Activated T-helper 1 cell treated with Interleukin-2 at 50 U/mL for 16 hours (primary cell): Measurements from ENCODE around the gene WDR37.

ENCODE experiments used
- DNase-seq: peaks from one replicate; pipeline ENCODE4 v3.0.0-alpha.2; 2020; ENCODE audit warnings: low read depth

WDR37 gene

GRCh38 chr10:1169981-1170866, 114.0 kb downstream of the WDR37 start:
- DNase-seq = no peak

GRCh38 chr10:1170867-1171180, 114.6 kb downstream of the WDR37 start:
- DNase-seq = no peak

GRCh38 chr10:1171182-1171581, 115.0 kb downstream of the WDR37 start:
- DNase-seq = no peak

GRCh38 chr10:1171586-1171985, 115.4 kb downstream of the WDR37 start:
- DNase-seq = no peak

GRCh38 chr10:1172256-1172984, 116.2 kb downstream of the WDR37 start:
- DNase-seq = no peak

- DNase-seq = no peak
Observed at GRCh38 chr10:1173091-1173490, 116.9 kb downstream of the WDR37 start.

GRCh38 chr10:1174022-1174421, 117.8 kb downstream of the WDR37 start:
- DNase-seq = no peak

- DNase-seq = no peak
Observed at GRCh38 chr10:1175956-1176565, 119.9 kb downstream of the WDR37 start.

GRCh38 chr10:1177936-1178335, 121.8 kb downstream of the WDR37 start:
- DNase-seq = no peak

GRCh38 chr10:1178506-1178905, 122.3 kb downstream of the WDR37 start:
- DNase-seq = no peak

- DNase-seq = no peak
Observed at GRCh38 chr10:1179346-1180070, 123.3 kb downstream of the WDR37 start.

- DNase-seq = no peak
Observed at GRCh38 chr10:1180071-1180730, 124.0 kb downstream of the WDR37 start.

GRCh38 chr10:1180836-1181235, 124.7 kb downstream of the WDR37 start:
- DNase-seq = no peak
